Neuronal stem cell (in vitro differentiated cells): Measurements from ENCODE around the gene PICALM. TPM values are rescaled to one million over a fixed set of nuclear protein-coding genes. Genes with fewer than 3 reads are reported as not detected.
A peak's percentile ranks its signal among the peaks of the same experiment; 100 is the strongest.

Source experiments
- DNase-seq: peaks from one replicate; pipeline ENCODE4 v3.0.0-alpha.2; 2013; ENCODE audit warnings: low spot score
- H2AFZ ChIP-seq: one replicate; pipeline ENCODE4 v1.6.1; 2013; ENCODE audit warnings: mild to moderate bottlenecking, low read length, inconsistent platforms
- H2AK5ac ChIP-seq: 2 replicates; pipeline ENCODE4 v1.6.1; 2013; ENCODE audit warnings: low read depth, mild to moderate bottlenecking, inconsistent platforms, low read length, moderate library complexity, mixed read lengths
- H2BK120ac ChIP-seq: 2 replicates; pipeline ENCODE4 v1.6.1; 2013; ENCODE audit warnings: low read depth, mild to moderate bottlenecking, inconsistent platforms, low read length, moderate library complexity, mixed read lengths
- H2BK12ac ChIP-seq: one replicate; pipeline ENCODE4 v1.6.1; 2013; ENCODE audit warnings: low read length, inconsistent platforms
- H2BK15ac ChIP-seq: 2 replicates; pipeline ENCODE4 v1.6.1; 2013; ENCODE audit warnings: mild to moderate bottlenecking, low read length, inconsistent platforms, mixed read lengths
- H2BK5ac ChIP-seq: one replicate; pipeline ENCODE4 v1.6.1; 2013; ENCODE audit warnings: inconsistent platforms, mild to moderate bottlenecking, low read length, moderate library complexity
- H3K14ac ChIP-seq: one replicate; pipeline ENCODE4 v1.6.1; 2013; ENCODE audit warnings: low read length, inconsistent platforms
- H3K18ac ChIP-seq: 2 replicates; pipeline ENCODE4 v1.6.1; 2013; ENCODE audit warnings: low read length, inconsistent platforms
- H3K23ac ChIP-seq: 2 replicates; pipeline ENCODE4 v1.6.1; 2013; ENCODE audit warnings: low read depth, mild to moderate bottlenecking, mixed read lengths, low read length, inconsistent platforms; ENCODE audit not compliant: poor library complexity
- H3K27ac ChIP-seq: replicated peaks from 3 replicates; pipeline ENCODE4 v1.5.1; 2013; ENCODE audit warnings: low read length, inconsistent platforms
- H3K27me3 ChIP-seq, 3 experiments: 2 replicates each; pipeline ENCODE4 v1.6.1; 2013; ENCODE audit warnings: low read length in 3 of 3, mild to moderate bottlenecking in 2 of 3, inconsistent platforms in 1 of 3, low read depth in 1 of 3, mixed read lengths in 1 of 3, moderate library complexity in 1 of 3; ENCODE audit not compliant: control insufficient read depth in 3 of 3, insufficient read depth in 3 of 3
- H3K36me3 ChIP-seq, 2 donors: replicated peaks in 1 of 2; 2 replicates each; pipeline ENCODE4 v1.6.1; 2013; ENCODE audit warnings: low read length in 2 of 2; ENCODE audit not compliant: control insufficient read depth in 2 of 2, insufficient read depth in 2 of 2
- H3K4ac ChIP-seq: 2 replicates; pipeline ENCODE4 v1.6.1; 2013; ENCODE audit warnings: inconsistent platforms, mild to moderate bottlenecking, low read length, moderate library complexity
- H3K4me1 ChIP-seq, 2 donors: 1 replicate in 1 of 2; 2 replicates in 1 of 2; pipeline ENCODE4 v1.6.1; 2013; ENCODE audit warnings: low read length in 2 of 2, low read depth in 1 of 2; ENCODE audit not compliant: control insufficient read depth in 2 of 2, insufficient read depth in 1 of 2
- H3K4me2 ChIP-seq: one replicate; pipeline ENCODE4 v1.6.1; 2013; ENCODE audit warnings: mild to moderate bottlenecking, low read length, inconsistent platforms; ENCODE audit not compliant: insufficient read depth, poor library complexity, severe bottlenecking
- H3K4me3 ChIP-seq, 2 donors: 2 replicates each; pipeline ENCODE4 v1.5.1; 2013; ENCODE audit warnings: low read length in 2 of 2, mild to moderate bottlenecking in 2 of 2, inconsistent platforms in 1 of 2, moderate library complexity in 1 of 2
- H3K79me1 ChIP-seq: one replicate; pipeline ENCODE4 v1.6.1; 2013; ENCODE audit warnings: low read depth, mild to moderate bottlenecking, inconsistent platforms, low read length, moderate library complexity
- H3K9ac ChIP-seq: one replicate; pipeline ENCODE4 v1.6.1; 2013; ENCODE audit warnings: mild to moderate bottlenecking, low read depth, low read length, inconsistent platforms; ENCODE audit not compliant: poor library complexity
- H3K9me3 ChIP-seq, 2 donors: replicated peaks in 1 of 2; 2 replicates each; pipeline versions ENCODE3 to v1.6.1; 2013; ENCODE audit warnings: low read length in 2 of 2, mild to moderate bottlenecking in 2 of 2, inconsistent platforms in 1 of 2, low read depth in 1 of 2, mixed read lengths in 1 of 2, moderate library complexity in 1 of 2; ENCODE audit not compliant: control insufficient read depth in 2 of 2, insufficient read depth in 1 of 2
- H4K8ac ChIP-seq: one replicate; pipeline ENCODE4 v1.6.1; 2013; ENCODE audit warnings: low read depth, mild to moderate bottlenecking, inconsistent platforms, low read length, moderate library complexity
- H4K91ac ChIP-seq: one replicate; pipeline ENCODE4 v1.6.1; 2013; ENCODE audit warnings: low read length, low read depth, mild to moderate bottlenecking, inconsistent platforms; ENCODE audit not compliant: poor library complexity
- WGBS, 2 donors: extraction: QIAGEN DNeasy Blood & Tissue Kit; methylation state at CpG; one replicate each; pipeline ENCODE4 v1.1.7; 2013; ENCODE audit warnings: missing lambda C conversion rate in 2 of 2, mixed read lengths in 1 of 2; ENCODE audit not compliant: insufficient read length in 2 of 2, insufficient replicate concordance in 1 of 2; ENCODE audit errors: extremely low coverage in 2 of 2; 5-methylcytosine and 5-hydroxymethylcytosine counted together
- polyA plus RNA-seq, 2 experiments: library from polyadenylated mRNA; stranded (reverse); fragments of 200-250 nt; gene quantifications; one replicate each; pipeline ENCODE4 v1.2.3, GENCODE V29; 2013

PICALM gene, protein sequence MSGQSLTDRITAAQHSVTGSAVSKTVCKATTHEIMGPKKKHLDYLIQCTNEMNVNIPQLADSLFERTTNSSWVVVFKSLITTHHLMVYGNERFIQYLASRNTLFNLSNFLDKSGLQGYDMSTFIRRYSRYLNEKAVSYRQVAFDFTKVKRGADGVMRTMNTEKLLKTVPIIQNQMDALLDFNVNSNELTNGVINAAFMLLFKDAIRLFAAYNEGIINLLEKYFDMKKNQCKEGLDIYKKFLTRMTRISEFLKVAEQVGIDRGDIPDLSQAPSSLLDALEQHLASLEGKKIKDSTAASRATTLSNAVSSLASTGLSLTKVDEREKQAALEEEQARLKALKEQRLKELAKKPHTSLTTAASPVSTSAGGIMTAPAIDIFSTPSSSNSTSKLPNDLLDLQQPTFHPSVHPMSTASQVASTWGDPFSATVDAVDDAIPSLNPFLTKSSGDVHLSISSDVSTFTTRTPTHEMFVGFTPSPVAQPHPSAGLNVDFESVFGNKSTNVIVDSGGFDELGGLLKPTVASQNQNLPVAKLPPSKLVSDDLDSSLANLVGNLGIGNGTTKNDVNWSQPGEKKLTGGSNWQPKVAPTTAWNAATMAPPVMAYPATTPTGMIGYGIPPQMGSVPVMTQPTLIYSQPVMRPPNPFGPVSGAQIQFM
- 73.0 TPM for polyA plus RNA-seq (2013, experiment 1 of 2)
- 70.7 TPM for polyA plus RNA-seq (2013, experiment 2 of 2)

DNA sequence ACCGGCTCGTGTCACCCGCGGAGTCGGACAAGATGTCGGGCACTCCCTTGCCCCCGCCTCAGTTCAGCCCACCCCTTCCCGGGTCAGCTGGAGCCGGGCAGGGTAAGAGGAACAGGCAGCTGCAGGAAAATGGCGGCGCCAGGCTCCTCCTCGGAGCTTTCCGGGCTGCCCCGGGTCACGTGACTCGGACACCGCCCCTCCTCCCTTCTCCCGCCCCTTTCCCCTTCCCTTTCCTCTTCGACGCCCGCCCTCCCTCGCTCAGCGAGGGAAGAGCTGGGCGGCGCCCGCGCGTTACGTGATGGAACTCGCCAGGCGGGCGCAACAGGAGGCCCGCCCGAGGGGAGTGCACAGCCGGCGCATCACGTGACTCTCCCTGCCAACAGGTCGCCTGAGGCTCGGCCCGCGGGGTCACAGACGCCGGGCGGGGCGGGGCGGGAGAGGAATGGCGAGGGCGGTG, at the start of gene PICALM:
PICALM (minus strand) TSS at position 134 of the 457 bp plus-strand sequence. CDS start 304 bp downstream, outside the sequence.
- Histone ChIP-seq H2BK12ac (no peak within 1 kb of the TSS), H2BK120ac (peak within 1 kb of the TSS; percentile 69), H3K4me3 (peak within 1 kb of the TSS; percentile 85 to 90), H2AK5ac (no peak within 1 kb of the TSS), H3K36me3 (no peaks in the 10 kb centered on the region), H2BK15ac (peak within 1 kb of the TSS; percentile 10), H4K91ac (no peak within 1 kb of the TSS), H3K4me1 (peaks cover 4 to 6% of the 10 kb centered on the region in 2 donors), H2AFZ (peak within 1 kb of the TSS; percentile 84), H3K4ac (no peak within 1 kb of the TSS), H3K14ac (peak within 1 kb of the TSS; percentile 95), H3K4me2 (peak within 1 kb of the TSS; percentile 59), H3K79me1 (peaks cover 1% of the 10 kb centered on the region), H3K27ac (peak within 1 kb of the TSS; percentile 81), H3K27me3 (no peaks in the 10 kb centered on the region), H2BK5ac (peak within 1 kb of the TSS; percentile 91), H3K23ac (peak within 1 kb of the TSS; percentile 93), H3K9ac (peak within 1 kb of the TSS; percentile 91), H3K18ac (peak within 1 kb of the TSS; percentile 94), H4K8ac (no peak within 1 kb of the TSS), H3K9me3 (no peaks in the 10 kb centered on the region)
- peak; percentile 97 for DNase-seq
- no CpG with 5 or more reads among the region's 48 CpGs for WGBS, 2 donors

GRCh38 chr11:86118253-86118652, 49.4 kb upstream of the PICALM start:
- Histone ChIP-seq H3K79me1 (no peaks in the 10 kb centered on the region), H3K23ac (no peak overlapping the region), H4K8ac (no peak overlapping the region), H3K4me2 (no peak overlapping the region), H3K27ac (no peak overlapping the region), H4K91ac (no peak overlapping the region), H3K9me3 (no peaks in the 10 kb centered on the region), H3K4me1 (peaks cover 0 to 1% of the 10 kb centered on the region in 2 donors), H3K18ac (no peak overlapping the region), H3K36me3 (no peaks in the 10 kb centered on the region), H2AFZ (no peak overlapping the region), H3K4ac (no peak overlapping the region), H2BK120ac (no peak overlapping the region), H3K27me3 (peaks cover 0 to 3% (median 0%) of the 10 kb centered on the region in 3 experiments), H3K9ac (no peak overlapping the region), H2AK5ac (no peak overlapping the region), H3K4me3 (no peak overlapping the region), H3K14ac (no peak overlapping the region), H2BK5ac (no peak overlapping the region), H2BK12ac (no peak overlapping the region), H2BK15ac (no peak overlapping the region)
- no peak for DNase-seq
- no CpG with 5 or more reads among the region's 2 CpGs for WGBS, 2 donors

GRCh38 chr11:86117712-86118063, 48.8 kb upstream of the PICALM start:
- Histone ChIP-seq H2BK120ac (no peak overlapping the region), H3K18ac (no peak overlapping the region), H3K9me3 (no peaks in the 10 kb centered on the region), H2AFZ (no peak overlapping the region), H4K8ac (no peak overlapping the region), H2AK5ac (no peak overlapping the region), H3K4me1 (peaks cover 0 to 1% of the 10 kb centered on the region in 2 donors), H3K4me3 (no peak overlapping the region), H3K14ac (no peak overlapping the region), H3K4ac (no peak overlapping the region), H3K27ac (no peak overlapping the region), H2BK15ac (no peak overlapping the region), H2BK12ac (no peak overlapping the region), H3K27me3 (peaks cover 0 to 3% (median 0%) of the 10 kb centered on the region in 3 experiments), H3K23ac (no peak overlapping the region), H3K9ac (no peak overlapping the region), H2BK5ac (no peak overlapping the region), H3K4me2 (no peak overlapping the region), H3K36me3 (no peaks in the 10 kb centered on the region), H4K91ac (no peak overlapping the region), H3K79me1 (no peaks in the 10 kb centered on the region)
- DNase-seq: no peak
- no CpG with 5 or more reads among the region's 1 CpG for WGBS, 2 donors
